Upper lobe of left lung (tissue), 6 donors: ENCODE data around the gene COL6A2. TPM values are rescaled to one million over a fixed set of nuclear protein-coding genes. Genes with fewer than 3 reads are reported as not detected.
A peak's percentile ranks its signal among the peaks of the same experiment; 100 is the strongest.

Experiments
- ATAC-seq, 2 donors: fragments of 200-7000 bp; cut with Tn5 transposase; one replicate each; pipeline ENCODE4 v1.9.1; 2022; ENCODE audit warnings: mild to moderate bottlenecking in 2 of 2, moderate library complexity in 2 of 2; ENCODE audit not compliant: low FRiP score in 2 of 2
- DNase-seq, 2 donors: peaks; one replicate each; pipeline ENCODE4 v3.0.0-alpha.2; 2019 to 2020
- H3K27ac ChIP-seq, 4 donors: fragments of 200-600 bp; sonication (generic); one replicate each; pipeline ENCODE4 v1.5.1; 2016 to 2019
- H3K27me3 ChIP-seq, 4 donors: fragments of 200-600 bp; sonication (generic); one replicate each; pipeline ENCODE4 v1.5.1; 2017 to 2019
- H3K36me3 ChIP-seq, 4 donors: fragments of 200-600 bp; sonication (generic); one replicate each; pipeline ENCODE4 v1.5.1; 2016 to 2019
- H3K4me1 ChIP-seq, 4 donors: fragments of 200-600 bp; sonication (generic); one replicate each; pipeline ENCODE4 v1.5.1; 2018 to 2019
- H3K4me3 ChIP-seq, 4 donors: fragments of 200-600 bp; sonication (generic); one replicate each; pipeline ENCODE4 v1.5.1; 2017 to 2019; ENCODE audit warnings: mild to moderate bottlenecking in 2 of 4, moderate library complexity in 1 of 4
- H3K9me3 ChIP-seq, 4 donors: fragments of 200-600 bp; sonication (generic); one replicate each; pipeline ENCODE4 v1.5.1; 2018 to 2019
- EP300 ChIP-seq, 4 donors: sonication (generic); formaldehyde crosslinking; IDR thresholded peaks; one replicate each; pipeline ENCODE4 v1.5.1; 2017; ENCODE audit warnings: antibody characterized with exemption in 4 of 4, control low read depth in 2 of 4
- POLR2A ChIP-seq, 4 donors: fragments of 450-650 bp; IDR thresholded peaks; one replicate each; pipeline ENCODE4 v1.5.1; 2016 to 2017; ENCODE audit warnings: antibody characterized with exemption in 4 of 4, mild to moderate bottlenecking in 2 of 4
- POLR2AphosphoS5 ChIP-seq, 2 donors: sonication (generic); formaldehyde crosslinking; IDR thresholded peaks; one replicate each; pipeline ENCODE4 v1.5.1; 2017; ENCODE audit warnings: antibody characterized with exemption in 2 of 2
- WGBS, 2 donors: methylation state at CpG; one replicate each; pipeline ENCODE4 v1.1.5; 2017 to 2018; 5-methylcytosine and 5-hydroxymethylcytosine counted together
- total RNA-seq, 6 donors: library from RNA; depleted of rRNA in 4 of 6; stranded (reverse); fragments of >200 nt in 4 of 6; gene quantifications; one replicate each; pipeline versions ENCODE4 v1.1.0 to v1.2.1, GENCODE V29; 2016 to 2021
- TF ChIP-seq, protein P1 (sequence below), 6 experiments: fragments of 450-650 bp in 4 of 6; fragments of 200-600 bp in 2 of 6; sonication (generic) in 2 of 6; IDR thresholded peaks; one replicate each; pipeline ENCODE4 v1.5.1; 2016 to 2019; ENCODE audit warnings: antibody characterized with exemption in 6 of 6
- donor health status: DM: no; HTN: no; CAD: no; lungs with moderate emphysema.
- donor health status: DM: no; HTN: yes; CAD: no; lungs with severe emphysema.

COL6A2 gene
- total RNA-seq, 6 donors from 2014 or later: 105 to 522 (median 304) TPM

- 92 to 97% methylated on average over 6 to 25 of the region's 32 CpGs for WGBS, 2 donors
- TF ChIP-seq, protein P1, sequence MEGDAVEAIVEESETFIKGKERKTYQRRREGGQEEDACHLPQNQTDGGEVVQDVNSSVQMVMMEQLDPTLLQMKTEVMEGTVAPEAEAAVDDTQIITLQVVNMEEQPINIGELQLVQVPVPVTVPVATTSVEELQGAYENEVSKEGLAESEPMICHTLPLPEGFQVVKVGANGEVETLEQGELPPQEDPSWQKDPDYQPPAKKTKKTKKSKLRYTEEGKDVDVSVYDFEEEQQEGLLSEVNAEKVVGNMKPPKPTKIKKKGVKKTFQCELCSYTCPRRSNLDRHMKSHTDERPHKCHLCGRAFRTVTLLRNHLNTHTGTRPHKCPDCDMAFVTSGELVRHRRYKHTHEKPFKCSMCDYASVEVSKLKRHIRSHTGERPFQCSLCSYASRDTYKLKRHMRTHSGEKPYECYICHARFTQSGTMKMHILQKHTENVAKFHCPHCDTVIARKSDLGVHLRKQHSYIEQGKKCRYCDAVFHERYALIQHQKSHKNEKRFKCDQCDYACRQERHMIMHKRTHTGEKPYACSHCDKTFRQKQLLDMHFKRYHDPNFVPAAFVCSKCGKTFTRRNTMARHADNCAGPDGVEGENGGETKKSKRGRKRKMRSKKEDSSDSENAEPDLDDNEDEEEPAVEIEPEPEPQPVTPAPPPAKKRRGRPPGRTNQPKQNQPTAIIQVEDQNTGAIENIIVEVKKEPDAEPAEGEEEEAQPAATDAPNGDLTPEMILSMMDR (IDR thresholded peaks at IDR 0.05): no peak
- no peak for TF ChIP-seq EP300 (IDR thresholded peaks at IDR 0.05)
- no peak for TF ChIP-seq POLR2AphosphoS5 (IDR thresholded peaks at IDR 0.05)
- no peak for TF ChIP-seq POLR2A (IDR thresholded peaks at IDR 0.05)
- peak; percentile 19 to 71 for DNase-seq
These were observed 28.7 kb downstream of the COL6A2 start for GRCh38 chr21:46126309-46127238.

GRCh38 chr21:46127239-46128105, 29.6 kb downstream of the COL6A2 start:
- Histone ChIP-seq H3K27ac (no peak overlapping the region), H3K4me1 (no peaks in the 10 kb centered on the region), H3K4me3 (no peak overlapping the region), H3K27me3 (no peaks in the 10 kb centered on the region), H3K36me3 (peaks cover 0 to 43% (median 18%) of the 10 kb centered on the region in 4 donors), H3K9me3 (no peaks in the 10 kb centered on the region)
- ATAC-seq: no peak
- TF ChIP-seq, protein P1 (IDR thresholded peaks at IDR 0.05): no peak
- no peak for TF ChIP-seq EP300 (IDR thresholded peaks at IDR 0.05)
- no peak for TF ChIP-seq POLR2AphosphoS5 (IDR thresholded peaks at IDR 0.05)
- no peak for TF ChIP-seq POLR2A (IDR thresholded peaks at IDR 0.05)
- DNase-seq: peak in 1 of 2 donors; percentile 75
- WGBS, 2 donors: 91 to 93% methylated on average over 35 to 38 of the region's 40 CpGs

More at GRCh38 chr21:46126309-46127238, 28.7 kb downstream of the COL6A2 start:
- peaks cover 0 to 52% (median 23%) of the 10 kb centered on the region in 4 donors for H3K36me3 ChIP-seq
- H3K27ac ChIP-seq: no peak overlapping the region
- no peak for ATAC-seq
- H3K4me3 ChIP-seq: no peak overlapping the region
- H3K27me3 ChIP-seq: no peaks in the 10 kb centered on the region
- H3K9me3 ChIP-seq: no peaks in the 10 kb centered on the region
- no peaks in the 10 kb centered on the region for H3K4me1 ChIP-seq

- Histone ChIP-seq H3K9me3 (no peaks in the 10 kb centered on the region), H3K4me1 (no peaks in the 10 kb centered on the region), H3K27me3 (no peaks in the 10 kb centered on the region), H3K4me3 (no peak overlapping the region), H3K36me3 (peaks cover 0 to 39% (median 16%) of the 10 kb centered on the region in 4 donors), H3K27ac (no peak overlapping the region)
- TF ChIP-seq, protein P1 (IDR thresholded peaks at IDR 0.05): no peak
- TF ChIP-seq POLR2A (IDR thresholded peaks at IDR 0.05): no peak
- no peak for TF ChIP-seq EP300 (IDR thresholded peaks at IDR 0.05)
- no peak for TF ChIP-seq POLR2AphosphoS5 (IDR thresholded peaks at IDR 0.05)
- WGBS, 2 donors: 73 to 84% methylated on average over 20 to 22 of the region's 23 CpGs
- DNase-seq (peak in 1 of 2 donors; percentile 61), ATAC-seq (no peak)
These were observed 30.4 kb downstream of the COL6A2 start for GRCh38 chr21:46128106-46128932.

GRCh38 chr21:46128933-46129571, 31.1 kb downstream of the COL6A2 start:
- peak in 1 of 2 donors; percentile 82 for DNase-seq

More at GRCh38 chr21:46128933-46129571, 31.1 kb downstream of the COL6A2 start:
- Histone ChIP-seq H3K36me3 (peaks cover 0 to 39% (median 16%) of the 10 kb centered on the region in 4 donors), H3K4me3 (no peak overlapping the region), H3K27me3 (no peaks in the 10 kb centered on the region), H3K27ac (no peak overlapping the region), H3K4me1 (no peaks in the 10 kb centered on the region), H3K9me3 (no peaks in the 10 kb centered on the region)
- whole genome bisulfite sequencing, 2 donors: 86 to 91% methylated on average over 38 to 39 of the region's 45 CpGs
- no peak for ATAC-seq
- TF ChIP-seq POLR2AphosphoS5 (IDR thresholded peaks at IDR 0.05) (no peak), EP300 (IDR thresholded peaks at IDR 0.05) (no peak), POLR2A (IDR thresholded peaks at IDR 0.05) (no peak)
- TF ChIP-seq, protein P1 (IDR thresholded peaks at IDR 0.05): no peak
